NCI-H345 treated with DMSO at 0.1 percent for 48 hours (cell line): ENCODE measurements around the gene PARVG.

ENCODE experiments used
- DNase-seq: peaks from one replicate; lab custom pipeline; 2025; ENCODE audit not compliant: unreplicated experiment; lab: John Stamatoyannopoulos, UW

Gene PARVG, protein sequence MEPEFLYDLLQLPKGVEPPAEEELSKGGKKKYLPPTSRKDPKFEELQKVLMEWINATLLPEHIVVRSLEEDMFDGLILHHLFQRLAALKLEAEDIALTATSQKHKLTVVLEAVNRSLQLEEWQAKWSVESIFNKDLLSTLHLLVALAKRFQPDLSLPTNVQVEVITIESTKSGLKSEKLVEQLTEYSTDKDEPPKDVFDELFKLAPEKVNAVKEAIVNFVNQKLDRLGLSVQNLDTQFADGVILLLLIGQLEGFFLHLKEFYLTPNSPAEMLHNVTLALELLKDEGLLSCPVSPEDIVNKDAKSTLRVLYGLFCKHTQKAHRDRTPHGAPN

DNA sequence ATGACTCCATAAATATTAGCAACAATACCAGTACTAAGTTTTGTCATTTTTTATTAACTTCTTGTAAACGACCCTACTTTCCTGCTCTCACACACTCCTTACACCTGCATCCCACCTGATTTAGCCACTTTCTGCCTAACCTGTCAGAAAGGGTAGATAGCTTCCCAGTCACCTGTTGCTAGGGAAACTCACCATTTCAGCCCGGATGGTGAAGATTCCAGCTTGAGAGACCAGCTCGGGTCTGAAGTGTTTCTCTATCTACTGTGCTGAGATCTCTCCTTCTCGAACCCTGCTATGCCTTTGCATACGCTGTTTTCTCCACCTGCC lies at the start of gene PARVG:
TSS of gene PARVG (plus strand) at position 220 of the 327 bp plus-strand sequence. CDS start 2,405 bp downstream, outside the sequence.
- no peak for DNase-seq

DNA sequence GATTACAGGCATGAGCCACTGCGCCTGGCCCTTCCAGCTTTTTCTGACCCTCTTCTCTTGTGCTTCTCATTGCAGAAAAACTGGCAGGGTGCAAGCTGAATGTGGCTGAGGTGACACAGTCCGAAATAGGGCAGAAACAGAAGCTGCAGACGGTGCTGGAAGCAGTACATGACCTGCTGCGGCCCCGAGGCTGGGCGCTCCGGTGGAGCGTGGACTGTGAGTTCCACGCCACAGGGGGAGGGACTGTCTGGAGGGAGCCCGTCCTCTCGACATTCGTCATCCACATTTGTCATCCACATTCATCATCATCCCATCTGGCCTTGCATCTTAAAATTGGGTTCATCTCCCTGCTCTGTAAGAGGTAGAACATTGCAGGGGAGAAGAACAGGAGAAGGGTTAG lies 49.3 kb upstream of the PARVG start:
- no peak for DNase-seq

DNA sequence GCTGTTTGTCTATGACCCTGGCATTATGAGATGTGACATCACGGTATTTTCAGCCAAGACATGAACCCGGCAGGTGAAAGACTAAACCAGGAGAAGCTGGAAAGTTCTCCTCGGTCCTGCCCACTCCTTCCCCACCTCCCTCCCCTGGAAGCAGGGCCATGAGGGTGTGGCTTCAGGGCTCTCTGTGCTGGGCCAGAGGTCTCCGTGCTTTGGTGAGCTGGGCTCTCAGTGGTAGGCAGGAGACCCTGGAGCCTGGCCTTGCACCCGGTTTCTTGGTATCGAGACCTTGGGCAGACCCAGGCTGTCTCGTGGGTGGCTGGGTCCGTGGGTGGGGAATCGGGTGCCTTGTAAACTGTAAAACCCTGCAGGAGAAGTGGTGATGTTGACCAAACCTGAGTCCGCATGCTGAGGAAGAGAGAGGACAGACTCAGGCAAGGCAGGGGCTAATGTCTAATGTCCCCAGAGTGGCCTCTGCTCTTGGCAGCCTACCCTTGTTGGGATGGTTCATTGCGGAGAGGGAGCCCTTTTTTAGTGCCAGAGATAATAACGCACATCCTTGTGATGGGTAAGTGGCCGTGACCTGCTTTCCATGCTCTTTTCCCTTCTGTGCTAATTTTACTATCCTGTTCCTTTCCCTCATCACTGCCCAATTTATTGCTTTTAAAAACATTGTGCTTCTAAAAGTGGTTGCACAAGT lies 48.6 kb upstream of the PARVG start:
- DNase-seq, result no peak

DNA sequence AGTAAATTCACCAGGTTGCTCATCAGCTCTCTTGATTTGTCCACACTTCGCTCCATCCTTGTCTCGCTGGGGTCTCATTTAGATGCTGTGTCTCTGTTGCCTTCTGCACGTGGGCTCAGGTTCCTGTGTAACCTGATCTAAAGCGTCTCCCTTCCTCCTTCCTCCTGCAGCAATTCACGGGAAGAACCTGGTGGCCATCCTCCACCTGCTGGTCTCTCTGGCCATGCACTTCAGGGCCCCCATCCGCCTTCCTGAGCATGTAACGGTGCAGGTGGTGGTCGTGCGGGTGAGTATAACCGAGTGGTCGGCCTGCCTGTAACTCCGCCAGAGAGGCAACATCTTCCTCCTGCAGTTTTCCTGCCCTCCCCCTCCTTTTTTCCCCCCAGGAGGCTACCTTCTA lies 48.0 kb upstream of the PARVG start:
- DNase-seq, result no peak

DNA sequence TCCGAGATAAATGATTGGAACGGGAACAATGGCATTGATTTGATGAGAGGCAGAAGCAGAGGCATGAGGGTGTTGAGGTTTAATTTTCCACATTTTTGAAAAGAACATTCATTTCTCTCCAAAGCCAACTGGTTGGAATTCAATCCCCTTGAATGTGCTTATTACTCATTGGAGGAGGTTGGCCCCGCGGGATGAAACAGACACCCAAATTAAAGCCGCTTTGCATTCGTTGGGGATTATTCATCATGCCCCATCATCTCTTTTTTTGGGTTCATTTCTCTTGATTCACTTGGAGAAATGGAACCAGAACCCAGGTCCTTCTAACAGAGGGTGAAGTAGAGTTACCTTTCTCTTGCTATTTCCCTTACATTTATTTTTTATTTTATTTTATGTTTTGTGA lies 47.6 kb upstream of the PARVG start:
- no peak for DNase-seq

DNA sequence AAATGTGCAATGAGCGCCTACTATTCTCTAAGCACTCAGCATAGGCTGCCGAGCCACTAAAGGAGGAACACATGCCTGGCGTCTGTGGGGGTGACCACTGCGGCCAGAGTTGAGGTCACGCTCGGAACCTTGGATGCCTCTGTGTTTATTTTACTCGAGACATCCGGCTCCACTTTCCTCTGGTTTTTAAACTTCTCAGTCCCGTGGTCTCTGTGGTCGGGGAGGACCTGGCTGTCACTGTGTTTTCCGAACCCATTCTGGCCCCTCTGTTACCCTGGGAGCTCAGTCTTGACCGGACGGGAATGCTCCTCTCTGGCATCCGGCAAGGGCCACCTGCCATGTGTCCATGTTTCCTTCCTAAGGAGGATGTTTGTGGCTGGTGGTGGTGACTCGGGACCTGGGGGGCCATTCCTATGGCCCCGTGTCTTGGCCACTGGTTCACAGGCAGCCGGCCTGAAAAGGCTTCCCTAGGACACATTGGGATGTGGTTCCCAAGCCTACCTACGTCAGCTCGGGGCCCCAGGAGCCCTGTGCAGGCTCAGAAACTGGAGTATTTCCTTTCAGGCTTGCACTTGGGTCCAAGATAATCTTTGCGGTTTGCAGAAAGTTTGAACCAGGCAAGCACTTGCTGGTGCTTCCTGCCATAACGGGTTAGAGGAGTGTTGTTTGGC lies 46.7 kb upstream of the PARVG start:
- no peak for DNase-seq

DNA sequence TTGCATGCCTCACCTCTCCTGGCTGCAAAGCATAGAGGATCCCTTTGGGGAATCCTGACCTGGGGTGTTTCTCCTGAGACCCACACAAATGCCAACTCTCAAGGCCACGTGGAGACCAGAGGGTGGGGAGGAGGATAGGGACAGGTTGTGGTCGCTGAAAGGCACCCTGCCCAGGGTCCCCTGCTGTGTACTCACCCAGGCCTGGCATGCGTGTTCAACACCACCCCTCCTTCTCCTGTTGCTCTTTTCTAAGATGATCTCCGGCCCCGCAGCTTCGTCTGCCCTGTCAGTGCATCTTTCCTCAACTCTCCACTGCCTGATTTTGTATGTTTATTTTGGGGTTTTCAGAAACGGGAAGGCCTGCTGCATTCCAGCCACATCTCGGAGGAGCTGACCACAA lies 44.6 kb upstream of the PARVG start:
- no peak for DNase-seq

DNA sequence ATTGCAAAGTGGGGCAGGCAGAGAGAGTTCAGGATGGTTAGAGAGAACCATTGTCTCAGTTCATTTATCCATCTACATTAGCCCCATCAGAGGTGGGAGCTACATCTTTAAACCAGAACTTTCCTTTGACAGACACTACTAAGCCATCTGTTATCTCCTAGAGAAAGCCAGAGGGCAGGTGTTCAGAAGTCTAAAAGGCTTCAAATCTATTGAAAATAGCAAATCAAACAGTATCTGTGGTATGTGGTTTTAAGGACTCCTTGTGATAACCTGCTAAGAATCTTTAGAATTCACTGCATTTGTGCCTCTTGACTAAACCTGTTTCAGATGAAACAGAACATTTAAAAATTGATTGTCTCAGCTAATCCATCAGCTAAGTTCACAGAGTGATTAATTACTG lies 43.9 kb upstream of the PARVG start:
- no peak for DNase-seq

DNA sequence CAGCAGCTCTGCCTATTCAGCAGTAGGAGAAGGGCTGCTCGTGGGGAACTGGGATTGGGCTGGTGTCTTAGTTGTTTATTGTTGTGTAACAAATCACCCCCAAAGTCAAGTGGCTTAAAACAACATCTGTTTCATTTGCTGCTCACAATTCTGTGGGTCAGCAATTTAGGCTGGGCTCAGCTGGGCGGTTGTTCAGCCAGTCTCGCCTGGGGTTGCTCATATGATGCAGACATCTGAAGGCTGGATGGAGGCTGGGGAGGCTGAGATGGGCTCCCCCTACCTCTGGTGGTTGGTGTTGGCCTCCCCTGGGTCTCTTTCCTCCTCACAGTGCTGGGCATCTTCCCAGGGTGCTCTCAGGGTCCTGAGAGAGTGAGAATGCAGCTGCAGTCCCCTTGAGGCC lies 43.3 kb upstream of the PARVG start:
- DNase-seq, result no peak

DNA sequence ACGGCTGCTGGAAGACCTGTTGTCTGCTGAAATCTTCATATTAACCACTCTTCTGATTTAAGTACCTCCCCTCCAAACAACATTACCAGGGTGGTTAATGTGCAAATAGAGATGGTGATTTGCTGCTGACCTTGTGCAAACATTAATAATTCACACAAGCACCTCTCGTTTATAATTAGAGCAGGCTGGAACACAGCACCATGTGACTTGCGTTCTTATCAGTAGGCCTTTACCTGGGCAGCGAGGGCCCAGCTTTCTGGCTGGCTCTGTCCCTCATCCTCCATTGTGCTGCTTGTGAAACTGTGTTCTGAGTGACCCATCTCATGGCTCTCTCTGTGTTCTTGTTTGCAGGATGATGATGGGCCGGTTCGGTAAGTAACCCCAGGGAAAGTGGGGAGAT lies 41.0 kb upstream of the PARVG start:
- no peak for DNase-seq

DNA sequence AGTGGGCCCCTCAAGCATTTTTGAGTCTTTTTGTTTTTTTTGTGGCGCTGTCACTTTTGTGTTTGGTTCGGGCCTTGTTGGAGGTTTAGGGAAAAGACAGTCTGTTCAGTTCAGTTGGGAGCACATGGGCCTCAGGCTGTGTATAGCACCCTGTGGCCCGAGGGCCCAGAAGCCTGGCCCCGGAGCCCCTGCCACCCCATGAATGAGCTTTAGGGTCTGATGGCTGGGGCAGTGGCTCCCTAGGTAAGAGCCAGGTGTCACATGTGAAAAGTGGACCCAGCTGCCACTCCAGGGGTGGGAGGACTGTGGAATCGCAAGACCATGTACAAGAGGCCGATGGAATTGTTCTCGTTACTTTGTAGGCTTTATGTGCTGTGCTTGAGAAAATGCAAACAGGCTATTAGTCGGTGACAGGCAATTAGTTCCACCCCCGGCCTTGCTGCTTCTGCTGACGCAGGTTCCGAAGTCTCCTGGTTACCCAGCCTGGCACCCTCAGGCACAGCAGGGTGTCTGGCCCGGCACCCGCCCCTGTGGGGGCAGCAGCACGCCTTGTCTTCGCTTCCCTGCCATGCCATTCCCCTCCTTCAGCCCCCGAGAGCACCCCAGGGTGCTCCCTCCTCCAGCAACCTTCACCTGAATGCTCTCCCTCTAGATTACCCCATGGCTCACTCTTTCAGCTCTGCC lies 38.2 kb upstream of the PARVG start:
- no peak for DNase-seq

DNA sequence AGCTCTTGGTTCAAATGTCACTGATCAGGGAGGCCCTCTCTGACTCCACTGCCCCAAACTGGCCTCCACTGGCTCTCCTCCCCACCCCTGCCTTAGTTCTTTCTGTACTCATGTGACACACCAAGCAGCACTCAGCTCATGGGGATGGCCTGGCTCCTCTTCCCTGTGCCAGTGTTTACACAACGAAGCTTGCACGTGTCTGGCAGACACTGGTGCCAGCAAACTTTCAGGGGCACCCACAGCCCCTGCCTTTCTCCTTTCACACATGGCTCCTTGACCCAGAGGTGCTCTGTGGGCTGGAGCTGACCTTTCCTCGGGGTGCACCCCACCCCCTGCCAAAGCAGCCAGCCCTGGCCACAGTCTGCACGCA lies 37.6 kb upstream of the PARVG start:
- DNase-seq, result no peak

DNA sequence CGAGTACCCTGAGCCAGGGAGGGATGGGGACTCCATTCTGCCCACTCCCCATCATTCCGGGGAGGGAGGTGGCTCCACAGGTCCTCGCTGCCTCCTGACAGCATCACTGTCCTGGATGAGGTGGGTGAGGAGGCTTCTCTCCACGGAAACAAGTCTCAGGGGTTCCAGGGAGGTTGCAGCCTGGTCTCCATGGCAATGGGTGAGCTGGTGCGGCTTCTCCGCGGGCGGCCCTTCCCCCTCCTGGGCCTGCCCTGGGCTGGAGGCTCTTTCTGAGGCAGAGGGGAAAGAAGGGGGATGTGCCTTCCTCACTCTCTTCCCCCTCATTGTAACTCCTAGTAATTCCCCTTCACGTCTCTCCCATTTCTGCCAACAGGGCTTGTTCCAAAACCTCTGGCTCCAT lies 37.1 kb upstream of the PARVG start:
- no peak for DNase-seq

DNA sequence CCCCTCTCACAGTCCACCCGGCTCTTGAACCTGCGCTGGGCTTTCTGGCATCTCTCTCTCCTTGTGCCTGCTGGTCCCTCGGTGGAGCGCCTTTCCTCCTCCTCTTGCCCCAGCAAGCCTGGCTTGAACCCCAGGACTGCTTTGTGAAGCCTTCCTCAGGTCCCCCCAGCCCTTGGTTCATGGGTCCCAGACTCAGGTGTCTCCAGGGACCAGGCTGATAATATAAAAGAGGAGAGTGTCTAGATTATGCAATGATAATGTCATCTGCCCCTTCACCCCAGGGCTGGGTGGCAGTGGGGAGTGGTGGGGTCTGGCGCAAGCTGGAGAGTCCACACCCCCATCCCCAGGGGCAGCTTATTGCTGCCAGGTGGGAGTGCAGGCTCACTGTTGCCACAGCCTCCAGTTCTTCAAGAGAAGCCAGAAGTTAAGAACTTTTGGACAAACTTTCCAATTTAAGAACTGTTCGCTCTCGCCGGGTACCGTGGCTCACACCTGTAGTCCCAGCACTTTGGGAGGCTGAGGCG lies 36.6 kb upstream of the PARVG start:
- no peak for DNase-seq

DNA sequence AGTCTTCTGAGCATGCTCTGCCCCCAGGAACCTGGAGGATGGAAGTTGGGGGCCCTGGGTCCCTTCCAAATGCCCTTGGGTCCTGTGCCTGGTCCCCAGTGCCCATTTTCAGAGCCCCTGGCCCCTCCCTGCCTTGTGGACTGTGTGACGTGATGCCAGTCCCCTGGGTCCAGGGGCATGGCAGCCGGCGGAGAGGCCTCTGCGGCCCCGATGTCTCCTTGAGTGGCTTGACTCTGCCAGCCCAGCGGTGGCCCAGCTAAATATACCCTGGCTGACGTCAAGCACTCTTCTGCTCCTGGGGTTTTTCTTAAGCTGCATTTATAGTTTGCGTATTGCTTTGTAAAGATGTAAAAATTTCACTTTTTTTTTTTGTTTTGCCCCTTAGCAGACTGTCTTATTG lies 35.2 kb upstream of the PARVG start:
- DNase-seq, result no peak

DNA sequence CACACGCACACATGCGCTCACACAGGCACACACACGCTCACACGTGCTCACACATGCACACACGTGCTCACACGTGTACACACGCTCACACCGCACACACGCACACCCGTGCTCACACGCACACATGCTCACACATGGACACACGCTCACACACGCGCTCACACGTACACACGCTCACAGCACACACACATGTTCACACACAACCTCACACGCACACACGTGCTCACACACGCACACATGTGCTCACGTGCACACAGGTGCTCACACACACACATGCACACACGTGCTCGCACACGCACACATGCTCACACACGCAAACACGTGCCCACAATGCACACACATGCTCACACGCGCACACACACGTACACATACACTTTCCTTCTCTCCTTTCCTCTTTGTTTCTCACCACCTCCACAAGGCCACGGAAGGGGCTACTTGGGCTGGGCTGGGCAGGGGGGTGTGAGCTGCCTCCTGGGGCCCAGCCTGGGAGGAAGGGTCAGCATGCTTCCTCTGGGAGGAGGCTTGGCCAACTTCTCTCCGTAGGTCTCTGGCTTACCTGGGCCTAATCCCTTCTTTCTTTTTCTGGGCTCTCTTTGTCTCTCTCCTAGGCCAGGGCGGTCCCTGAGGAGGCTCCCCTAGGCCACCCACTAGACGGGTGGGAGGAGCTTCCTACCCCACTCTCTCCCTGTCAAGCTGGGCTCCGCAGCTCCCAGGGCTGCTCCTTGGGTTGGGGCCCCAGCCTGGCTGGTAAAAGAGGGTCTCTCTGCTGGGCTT lies 34.5 kb upstream of the PARVG start:
- DNase-seq, result no peak

DNA sequence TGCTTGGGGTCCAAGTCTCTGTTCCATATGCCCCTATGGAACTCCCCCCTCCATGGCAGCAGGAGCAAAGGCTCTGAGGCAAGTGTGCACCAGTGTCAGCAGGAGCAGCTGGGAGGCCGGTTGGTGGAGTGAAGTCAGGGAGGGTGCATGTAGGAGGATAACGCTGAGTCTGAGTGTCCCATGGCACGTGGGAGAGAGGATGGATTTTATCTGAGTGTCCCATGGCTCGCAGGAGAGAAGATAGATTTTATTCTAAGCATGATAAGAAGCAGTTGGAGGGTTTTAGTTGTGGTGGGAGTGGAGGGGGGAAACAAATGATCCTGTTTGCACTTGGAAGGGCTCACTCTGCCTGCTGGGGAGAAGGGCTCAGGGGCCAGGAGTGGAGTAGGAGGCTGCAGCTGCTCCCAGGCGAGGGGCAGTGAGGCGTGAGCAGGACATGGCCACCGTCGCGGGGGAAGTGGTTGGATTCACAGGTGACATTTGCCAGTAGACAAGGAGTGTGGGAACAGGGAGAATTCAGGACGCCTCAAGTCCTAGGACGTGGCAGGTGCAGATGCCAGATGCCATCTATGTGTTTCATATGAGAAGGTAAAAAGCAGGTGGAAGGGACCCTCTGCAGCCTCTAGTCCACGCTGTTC lies 33.6 kb upstream of the PARVG start:
- no peak for DNase-seq

DNA sequence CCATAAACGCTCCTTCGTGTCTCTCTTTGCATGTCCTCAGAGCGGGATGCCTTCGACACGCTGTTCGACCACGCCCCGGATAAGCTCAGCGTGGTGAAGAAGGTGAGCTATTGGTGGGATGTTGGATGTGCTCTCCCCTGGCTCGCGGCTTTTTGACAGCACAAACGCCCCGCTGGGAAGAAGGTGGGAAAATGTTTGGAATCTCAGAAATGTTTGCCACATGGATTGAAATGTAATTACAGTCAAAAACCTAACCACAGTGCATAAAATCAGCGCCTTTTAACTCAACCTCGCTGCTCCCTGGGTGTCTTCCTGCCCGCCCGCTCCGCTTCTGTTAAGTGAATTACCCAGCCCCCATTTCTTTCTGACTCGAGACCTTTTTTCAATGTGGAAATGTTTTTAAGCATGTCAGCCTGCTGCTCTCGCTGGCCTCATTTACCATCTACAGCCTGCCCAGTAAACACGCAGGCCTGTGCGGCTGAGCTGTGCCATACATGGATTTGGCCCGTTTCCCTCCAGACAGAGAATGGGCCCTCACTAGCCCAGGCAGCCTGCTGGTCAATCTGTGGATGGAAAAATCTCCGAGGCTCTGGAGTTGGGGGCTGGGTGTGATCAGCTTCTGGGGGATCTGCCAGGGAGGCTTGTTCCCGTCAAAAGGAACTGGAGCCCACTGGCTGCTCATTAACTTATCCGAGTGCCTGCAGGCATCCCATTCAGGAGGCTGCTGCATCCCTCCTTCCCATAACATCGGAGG lies 32.7 kb upstream of the PARVG start:
- DNase-seq, result no peak

DNA sequence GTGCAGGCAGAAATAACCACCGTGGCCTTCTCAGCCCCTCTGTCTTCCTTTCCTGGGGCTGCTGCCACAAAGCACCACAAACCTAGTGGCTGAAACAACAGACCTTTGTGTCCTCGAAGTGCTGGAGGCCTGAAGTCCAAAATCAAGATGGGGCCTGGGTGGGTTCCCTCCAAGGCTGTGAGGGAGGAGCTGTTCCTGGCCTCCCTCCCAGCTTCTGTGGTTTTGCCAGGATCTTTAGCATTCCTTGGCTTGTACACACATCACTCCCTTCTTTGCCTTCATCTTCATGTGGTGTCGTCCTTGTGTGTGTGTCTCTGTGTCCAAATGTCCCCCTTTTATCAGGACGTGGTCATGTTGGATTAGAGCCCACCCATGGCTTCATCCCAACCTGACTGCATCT lies 29.0 kb upstream of the PARVG start:
- DNase-seq, result no peak

DNA sequence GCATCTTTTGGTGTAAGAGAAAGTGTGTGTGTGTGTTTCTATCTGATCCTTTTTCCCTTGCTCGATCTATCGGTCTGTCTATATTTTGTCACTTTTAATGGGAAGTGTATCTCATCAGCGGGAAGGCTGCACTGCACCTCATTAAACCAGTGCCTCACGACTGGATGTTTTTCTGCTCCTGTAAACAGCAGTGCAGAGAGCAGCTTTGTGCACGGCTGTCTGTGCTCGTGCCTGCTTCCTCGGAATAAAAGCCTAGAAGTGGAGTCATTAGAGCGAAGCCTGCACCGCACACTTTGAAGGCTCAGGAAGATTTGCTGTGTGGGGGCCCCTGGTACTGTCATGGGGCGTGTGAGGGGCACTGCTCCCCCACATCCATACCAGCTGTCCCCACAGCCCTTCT lies 27.0 kb upstream of the PARVG start:
- no peak for DNase-seq
